Loucy (cell line): ENCODE results near the gene ATG4B.

Experiments used
- H2AFZ ChIP-seq: fragments of 200-600 bp; sonication (generic); 2 replicates; pipeline ENCODE4 v1.6.0; 2016; ENCODE audit warnings: antibody characterized with exemption, mild to moderate bottlenecking, low read length, moderate library complexity
- H3F3A ChIP-seq: fragments of 200-600 bp; 2 replicates; pipeline ENCODE4 v1.6.0; 2016; ENCODE audit warnings: antibody characterized with exemption, low read depth, mild to moderate bottlenecking
- H3K27me3 ChIP-seq: fragments of 200-600 bp; sonication (generic); 2 replicates; pipeline ENCODE4 v1.6.1; 2014; ENCODE audit warnings: low read length, mild to moderate bottlenecking; ENCODE audit not compliant: insufficient read depth, poor library complexity, severe bottlenecking
- H3K36me3 ChIP-seq: fragments of 200-600 bp; sonication (generic); 2 replicates; pipeline ENCODE4 v1.6.1; 2016; ENCODE audit warnings: low read length; ENCODE audit not compliant: insufficient read depth
- H3K4me1 ChIP-seq: fragments of 200-600 bp; sonication (generic); 2 replicates; pipeline ENCODE4 v1.5.1; 2014; ENCODE audit warnings: low read length, mild to moderate bottlenecking; ENCODE audit not compliant: insufficient read depth, poor library complexity, severe bottlenecking
- H3K4me2 ChIP-seq: fragments of 200-600 bp; sonication (generic); 2 replicates; pipeline ENCODE4 v1.6.0; 2014; ENCODE audit warnings: antibody characterized with exemption, low read length, low read depth, mild to moderate bottlenecking; ENCODE audit not compliant: poor library complexity, severe bottlenecking
- H3K4me3 ChIP-seq: fragments of 200-600 bp; sonication (generic); 2 replicates; pipeline ENCODE4 v1.5.1; 2014; ENCODE audit warnings: low read length, mild to moderate bottlenecking, mixed read lengths; ENCODE audit not compliant: poor library complexity, severe bottlenecking
- H3K79me2 ChIP-seq: fragments of 200-600 bp; sonication (generic); 2 replicates; pipeline ENCODE4 v1.6.1; 2014; ENCODE audit warnings: low read length; ENCODE audit not compliant: insufficient read depth
- H3K9ac ChIP-seq: fragments of 200-600 bp; sonication (generic); 2 replicates; pipeline ENCODE4 v1.6.0; 2014; ENCODE audit warnings: mild to moderate bottlenecking, low read depth, low read length, moderate library complexity; ENCODE audit not compliant: poor library complexity, severe bottlenecking
- H3K9me2 ChIP-seq: fragments of 200-600 bp; sonication (generic); replicated peaks from 2 replicates; pipeline ENCODE4 v1.6.1; 2016; ENCODE audit warnings: low read depth, low read length, mixed read lengths
- H3K9me3 ChIP-seq: fragments of 200-600 bp; sonication (generic); 2 replicates; pipeline ENCODE4 v1.6.1; 2014; ENCODE audit warnings: mild to moderate bottlenecking, antibody characterized with exemption, low read length, low read depth; ENCODE audit not compliant: insufficient read depth
- H4K20me1 ChIP-seq: fragments of 200-600 bp; sonication (generic); 2 replicates; pipeline ENCODE4 v1.6.0; 2014; ENCODE audit warnings: antibody characterized with exemption, low read length, mild to moderate bottlenecking; ENCODE audit not compliant: insufficient read depth, poor library complexity, severe bottlenecking
- CTCF ChIP-seq: fragments of 200-600 bp; sonication (generic); conservative IDR thresholded peaks from 2 replicates; pipeline ENCODE4 v1.5.1; 2014; ENCODE audit warnings: mild to moderate bottlenecking, antibody characterized with exemption, low read length
- EZH2phosphoT487 ChIP-seq: fragments of 200-600 bp; IDR thresholded peaks from 2 replicates; pipeline ENCODE4 v1.6.1; 2018; ENCODE audit warnings: antibody characterized with exemption, mild to moderate bottlenecking, moderate library complexity, borderline replicate concordance

ATG4B gene

GRCh38 chr2:241599615-241600014 is 37.9 kb upstream of the ATG4B start:
- Histone ChIP-seq H3K9me3 (no peaks in the 10 kb centered on the region), H3K9ac (no peak overlapping the region), H2AFZ (no peak overlapping the region), H4K20me1 (no peaks in the 10 kb centered on the region), H3K9me2 (no peaks in the 10 kb centered on the region), H3K4me2 (no peak overlapping the region), H3K4me1 (no peaks in the 10 kb centered on the region), H3K27me3 (no peaks in the 10 kb centered on the region), H3K4me3 (no peak overlapping the region), H3K79me2 (no peaks in the 10 kb centered on the region), H3K36me3 (peaks cover 33% of the 10 kb centered on the region; the same call in 1 of the 2 replicates), H3F3A (no peaks in the 10 kb centered on the region)
- TF ChIP-seq CTCF (no peak), EZH2phosphoT487 (no peak)

GRCh38 chr2:241601841-241602240 is 35.7 kb upstream of the ATG4B start:
- Histone ChIP-seq H3K27me3 (no peaks in the 10 kb centered on the region), H3K36me3 (peaks cover 51% of the 10 kb centered on the region), H3K9ac (no peak overlapping the region)

GRCh38 chr2:241602720-241603119 is 34.8 kb upstream of the ATG4B start:
- Histone ChIP-seq H2AFZ (no peak overlapping the region), H3K4me2 (no peak overlapping the region), H3K9ac (no peak overlapping the region), H4K20me1 (no peaks in the 10 kb centered on the region), H3K4me1 (no peaks in the 10 kb centered on the region), H3K9me2 (no peaks in the 10 kb centered on the region), H3K36me3 (peaks cover 49% of the 10 kb centered on the region), H3K9me3 (no peaks in the 10 kb centered on the region), H3K79me2 (no peaks in the 10 kb centered on the region), H3K27me3 (no peaks in the 10 kb centered on the region), H3F3A (no peaks in the 10 kb centered on the region), H3K4me3 (no peak overlapping the region)
- TF ChIP-seq EZH2phosphoT487 (no peak), CTCF (no peak)

More at GRCh38 chr2:241601841-241602240, 35.7 kb upstream of the ATG4B start:
- no peaks in the 10 kb centered on the region for H3K79me2 ChIP-seq
- H3K9me2 ChIP-seq: no peaks in the 10 kb centered on the region
- no peak overlapping the region for H3K4me3 ChIP-seq
- H2AFZ ChIP-seq: no peak overlapping the region
- TF ChIP-seq CTCF: no peak
- TF ChIP-seq EZH2phosphoT487: no peak
- no peaks in the 10 kb centered on the region for H3K9me3 ChIP-seq
- H4K20me1 ChIP-seq: no peaks in the 10 kb centered on the region
- H3F3A ChIP-seq: no peaks in the 10 kb centered on the region
- no peak overlapping the region for H3K4me2 ChIP-seq
- H3K4me1 ChIP-seq: no peaks in the 10 kb centered on the region
